ENCODE measurements around the gene INSYN1. TPM values are rescaled to one million over a fixed set of nuclear protein-coding genes. Genes with fewer than 3 reads are reported as not detected.
"Not testable (repeated sequence)": the region's sequence is repeated elsewhere in the genome, so short reads cannot be mapped to it uniquely, and the experiment has no call there.

Gene INSYN1
- total and polyA plus RNA-seq, 9 donors = 3.1 to 9.0 (median 5.4) TPM

- Histone ChIP-seq H3K4me1 (ENCODE audit: control insufficient read depth, insufficient read depth, low read length) (peaks cover 3% of the 10 kb centered on the region), H3K9me3 (replicated peaks; ENCODE audit: control insufficient read depth, low read depth, low read length) (no peaks in the 10 kb centered on the region), H3K27me3 (ENCODE audit: control insufficient read depth, insufficient read depth, low read length) (no peaks in the 10 kb centered on the region), H3K36me3 (ENCODE audit: control insufficient read depth, insufficient read depth, low read length) (peaks cover 31% of the 10 kb centered on the region), H3K4me3 (ENCODE audit: low read length) (no peak overlapping the region), H3K27ac (ENCODE audit: low read length) (no peak overlapping the region)
- DNase-seq = no peak
- 100% methylated on average over 2 of the region's 3 CpGs for WGBS (ENCODE audit: insufficient coverage)
Observed at GRCh38 chr15:73715417-73715816, 37.7 kb downstream of the INSYN1 start.

GRCh38 chr15:73714695-73715301 lies 38.4 kb downstream of the INSYN1 start:
- H3K27ac ChIP-seq (ENCODE audit: low read length) = no peak overlapping the region
- H3K4me1 ChIP-seq (ENCODE audit: control insufficient read depth, insufficient read depth, low read length) = peaks cover 3% of the 10 kb centered on the region
- peaks cover 37% of the 10 kb centered on the region for H3K36me3 ChIP-seq (ENCODE audit: control insufficient read depth, insufficient read depth, low read length)
- no peak for DNase-seq
- no peaks in the 10 kb centered on the region for H3K27me3 ChIP-seq (ENCODE audit: control insufficient read depth, insufficient read depth, low read length)
- no peaks in the 10 kb centered on the region for H3K9me3 ChIP-seq (replicated peaks; ENCODE audit: control insufficient read depth, low read depth, low read length)
- H3K4me3 ChIP-seq (ENCODE audit: low read length) = no peak overlapping the region
- WGBS (ENCODE audit: insufficient coverage) = 100% methylated on average over 2 of the region's 5 CpGs

GRCh38 chr15:73712107-73712506 lies 41.0 kb downstream of the INSYN1 start:
- no peaks in the 10 kb centered on the region for H3K27me3 ChIP-seq (ENCODE audit: control insufficient read depth, insufficient read depth, low read length)
- H3K4me3 ChIP-seq (ENCODE audit: low read length) = no peak overlapping the region
- DNase-seq = no peak
- H3K4me1 ChIP-seq (ENCODE audit: control insufficient read depth, insufficient read depth, low read length) = peaks cover 3% of the 10 kb centered on the region
- H3K36me3 ChIP-seq (ENCODE audit: control insufficient read depth, insufficient read depth, low read length) = peaks cover 64% of the 10 kb centered on the region
- no peak overlapping the region for H3K27ac ChIP-seq (ENCODE audit: low read length)
- H3K9me3 ChIP-seq (replicated peaks; ENCODE audit: control insufficient read depth, low read depth, low read length) = no peaks in the 10 kb centered on the region

GRCh38 chr15:73711526-73711925 lies 41.6 kb downstream of the INSYN1 start:
- H3K27me3 ChIP-seq (ENCODE audit: control insufficient read depth, insufficient read depth, low read length) = no peaks in the 10 kb centered on the region
- DNase-seq = no peak
- H3K4me1 ChIP-seq (ENCODE audit: control insufficient read depth, insufficient read depth, low read length) = peaks cover 2% of the 10 kb centered on the region
- H3K4me3 ChIP-seq (ENCODE audit: low read length) = no peak overlapping the region
- WGBS (ENCODE audit: insufficient coverage) = 92% methylated on average over 2 of the region's 4 CpGs
- no peak overlapping the region for H3K27ac ChIP-seq (ENCODE audit: low read length)
- no peaks in the 10 kb centered on the region for H3K9me3 ChIP-seq (replicated peaks; ENCODE audit: control insufficient read depth, low read depth, low read length)
- peaks cover 70% of the 10 kb centered on the region for H3K36me3 ChIP-seq (ENCODE audit: control insufficient read depth, insufficient read depth, low read length)

GRCh38 chr15:73710321-73710720 lies 42.8 kb downstream of the INSYN1 start:
- H3K27ac ChIP-seq (ENCODE audit: low read length) = no peak overlapping the region
- H3K27me3 ChIP-seq (ENCODE audit: control insufficient read depth, insufficient read depth, low read length) = no peaks in the 10 kb centered on the region
- 94% methylated on average over 2 of the region's 5 CpGs for whole genome bisulfite sequencing (ENCODE audit: insufficient coverage)
- DNase-seq = no peak
- no peaks in the 10 kb centered on the region for H3K9me3 ChIP-seq (replicated peaks; ENCODE audit: control insufficient read depth, low read depth, low read length)
- H3K4me1 ChIP-seq (ENCODE audit: control insufficient read depth, insufficient read depth, low read length) = peaks cover under 1% of the 10 kb centered on the region
- no peak overlapping the region for H3K4me3 ChIP-seq (ENCODE audit: low read length)
- peaks cover 80% of the 10 kb centered on the region for H3K36me3 ChIP-seq (ENCODE audit: control insufficient read depth, insufficient read depth, low read length)

- no peaks in the 10 kb centered on the region for H3K9me3 ChIP-seq (replicated peaks; ENCODE audit: control insufficient read depth, low read depth, low read length)
- H3K27me3 ChIP-seq (ENCODE audit: control insufficient read depth, insufficient read depth, low read length) = no peaks in the 10 kb centered on the region
- H3K4me3 ChIP-seq (ENCODE audit: low read length) = no peak overlapping the region
- H3K36me3 ChIP-seq (ENCODE audit: control insufficient read depth, insufficient read depth, low read length) = peaks cover 86% of the 10 kb centered on the region
- no CpG with 5 or more reads among the region's 4 CpGs for WGBS (ENCODE audit: insufficient coverage)
- no peak overlapping the region for H3K27ac ChIP-seq (ENCODE audit: low read length)
- peaks cover 5% of the 10 kb centered on the region for H3K4me1 ChIP-seq (ENCODE audit: control insufficient read depth, insufficient read depth, low read length)
- no peak for DNase-seq
Observed at GRCh38 chr15:73709686-73710085, 43.5 kb downstream of the INSYN1 start.

GRCh38 chr15:73709241-73709640 lies 43.9 kb downstream of the INSYN1 start:
- peaks cover 91% of the 10 kb centered on the region for H3K36me3 ChIP-seq (ENCODE audit: control insufficient read depth, insufficient read depth, low read length)
- H3K4me3 ChIP-seq (ENCODE audit: low read length) = no peak overlapping the region
- H3K27ac ChIP-seq (ENCODE audit: low read length) = no peak overlapping the region
- no peak for DNase-seq
- WGBS (ENCODE audit: insufficient coverage) = 98% methylated on average over 6 of the region's 6 CpGs
- no peaks in the 10 kb centered on the region for H3K27me3 ChIP-seq (ENCODE audit: control insufficient read depth, insufficient read depth, low read length)
- H3K4me1 ChIP-seq (ENCODE audit: control insufficient read depth, insufficient read depth, low read length) = peaks cover 5% of the 10 kb centered on the region
- no peaks in the 10 kb centered on the region for H3K9me3 ChIP-seq (replicated peaks; ENCODE audit: control insufficient read depth, low read depth, low read length)

GRCh38 chr15:73708691-73709090 lies 44.5 kb downstream of the INSYN1 start:
- no peak for DNase-seq
- peaks cover 92% of the 10 kb centered on the region for H3K36me3 ChIP-seq (ENCODE audit: control insufficient read depth, insufficient read depth, low read length)
- H3K4me3 ChIP-seq (ENCODE audit: low read length) = no peak overlapping the region
- H3K27ac ChIP-seq (ENCODE audit: low read length) = no peak overlapping the region
- H3K4me1 ChIP-seq (ENCODE audit: control insufficient read depth, insufficient read depth, low read length) = peaks cover 5% of the 10 kb centered on the region
- no peaks in the 10 kb centered on the region for H3K27me3 ChIP-seq (ENCODE audit: control insufficient read depth, insufficient read depth, low read length)
- WGBS (ENCODE audit: insufficient coverage) = 93% methylated on average over 6 of the region's 6 CpGs
- H3K9me3 ChIP-seq (replicated peaks; ENCODE audit: control insufficient read depth, low read depth, low read length) = no peaks in the 10 kb centered on the region

GRCh38 chr15:73704869-73705645 lies 48.1 kb downstream of the INSYN1 start:
- H3K4me1 ChIP-seq (ENCODE audit: control insufficient read depth, insufficient read depth, low read length) = peaks cover 5% of the 10 kb centered on the region
- DNase-seq = peak; percentile 59
- no peaks in the 10 kb centered on the region for H3K9me3 ChIP-seq (replicated peaks; ENCODE audit: control insufficient read depth, low read depth, low read length)
- no peaks in the 10 kb centered on the region for H3K27me3 ChIP-seq (ENCODE audit: control insufficient read depth, insufficient read depth, low read length)
- no peak overlapping the region for H3K4me3 ChIP-seq (ENCODE audit: low read length)
- H3K36me3 ChIP-seq (ENCODE audit: control insufficient read depth, insufficient read depth, low read length) = peaks cover 74% of the 10 kb centered on the region
- 45% methylated on average over 12 of the region's 13 CpGs for WGBS (ENCODE audit: insufficient coverage)
- no peak overlapping the region for H3K27ac ChIP-seq (ENCODE audit: low read length)

GRCh38 chr15:73704142-73704868 lies 48.8 kb downstream of the INSYN1 start:
- H3K27ac ChIP-seq (ENCODE audit: low read length); H3K9me3 ChIP-seq (replicated peaks; ENCODE audit: control insufficient read depth, low read depth, low read length); H3K27me3 ChIP-seq (ENCODE audit: control insufficient read depth, insufficient read depth, low read length); H3K4me1 ChIP-seq (ENCODE audit: control insufficient read depth, insufficient read depth, low read length); H3K4me3 ChIP-seq (ENCODE audit: low read length); DNase-seq: not testable (repeated sequence)
- peaks cover 74% of the 10 kb centered on the region for H3K36me3 ChIP-seq (ENCODE audit: control insufficient read depth, insufficient read depth, low read length)
- WGBS (ENCODE audit: insufficient coverage) = 91% methylated on average over 15 of the region's 23 CpGs

Data from muscle of leg (tissue), 11 donors.